Measurements from ENCODE around the gene ZNF185. TPM values are rescaled to one million over a fixed set of nuclear protein-coding genes. Genes with fewer than 3 reads are reported as not detected.

The ZNF185 gene
- total RNA-seq, 1 experiment from 2014 or later, result 2.1 TPM

DNA sequence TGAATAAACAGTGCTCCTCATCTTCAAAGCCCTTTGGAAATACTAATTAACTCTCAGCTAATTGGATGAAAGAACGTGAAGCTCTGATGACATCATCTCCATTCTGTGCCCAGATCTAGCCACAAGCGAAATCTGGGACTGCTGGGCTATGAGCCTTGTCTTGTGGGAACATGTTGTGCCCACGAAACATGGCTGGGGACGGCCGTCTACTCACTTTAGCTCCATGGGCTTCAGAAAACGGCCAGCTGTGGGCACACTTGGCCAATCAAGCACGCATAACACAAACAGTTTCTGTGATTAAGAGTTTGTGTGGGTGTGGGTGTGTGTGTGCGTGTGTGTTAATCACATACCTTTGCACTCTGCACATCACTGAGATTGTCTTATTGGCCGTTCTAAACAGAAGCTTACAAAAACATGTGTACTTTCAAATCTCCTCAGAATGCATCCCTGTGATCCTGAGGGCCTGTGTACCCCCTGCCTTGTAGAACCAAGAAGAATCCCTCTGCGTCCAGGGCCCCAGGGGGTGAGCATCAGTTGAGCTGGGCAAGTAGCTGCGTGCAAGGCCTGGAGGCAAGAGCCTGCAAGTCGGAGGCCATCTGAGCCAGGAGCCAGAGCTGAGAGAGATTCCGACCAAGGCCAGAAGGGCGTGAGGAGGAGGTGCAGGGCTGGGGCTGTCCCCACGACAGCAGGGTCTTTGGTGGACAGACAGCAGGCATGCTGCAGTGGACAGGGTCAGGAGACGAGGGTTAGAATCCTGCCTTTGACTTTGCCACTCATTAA, 18.7 kb upstream of the ZNF185 start:
- CTCF ChIA-PET, result no interaction called here
- H3K27me3 ChIP-seq (replicated peaks; ENCODE audit: insufficient read depth, low read depth, low read length, poor library complexity), result no peaks in the 10 kb centered on the region
- TF ChIP-seq, protein P1, sequence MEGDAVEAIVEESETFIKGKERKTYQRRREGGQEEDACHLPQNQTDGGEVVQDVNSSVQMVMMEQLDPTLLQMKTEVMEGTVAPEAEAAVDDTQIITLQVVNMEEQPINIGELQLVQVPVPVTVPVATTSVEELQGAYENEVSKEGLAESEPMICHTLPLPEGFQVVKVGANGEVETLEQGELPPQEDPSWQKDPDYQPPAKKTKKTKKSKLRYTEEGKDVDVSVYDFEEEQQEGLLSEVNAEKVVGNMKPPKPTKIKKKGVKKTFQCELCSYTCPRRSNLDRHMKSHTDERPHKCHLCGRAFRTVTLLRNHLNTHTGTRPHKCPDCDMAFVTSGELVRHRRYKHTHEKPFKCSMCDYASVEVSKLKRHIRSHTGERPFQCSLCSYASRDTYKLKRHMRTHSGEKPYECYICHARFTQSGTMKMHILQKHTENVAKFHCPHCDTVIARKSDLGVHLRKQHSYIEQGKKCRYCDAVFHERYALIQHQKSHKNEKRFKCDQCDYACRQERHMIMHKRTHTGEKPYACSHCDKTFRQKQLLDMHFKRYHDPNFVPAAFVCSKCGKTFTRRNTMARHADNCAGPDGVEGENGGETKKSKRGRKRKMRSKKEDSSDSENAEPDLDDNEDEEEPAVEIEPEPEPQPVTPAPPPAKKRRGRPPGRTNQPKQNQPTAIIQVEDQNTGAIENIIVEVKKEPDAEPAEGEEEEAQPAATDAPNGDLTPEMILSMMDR (conservative IDR thresholded peaks at IDR 0.05; ENCODE audit: low read depth, low read length), result no peak
- TF ChIP-seq EZH2 (IDR thresholded peaks at IDR 0.05; ENCODE audit: borderline replicate concordance, low read depth, low read length, poor library complexity, severe bottlenecking), result no peak
- H3K4me1 ChIP-seq (ENCODE audit: insufficient read depth, low read length, poor library complexity, severe bottlenecking), result no peaks in the 10 kb centered on the region
- intact Hi-C loops (cut with micrococcal nuclease; ENCODE audit: unreplicated experiment), result no loop called here
- no TSS peak for BruUV-seq (replicated peaks)
- DNase-seq (ENCODE audit: low spot score), result no peak
- no peaks in the 10 kb centered on the region for H3K36me3 ChIP-seq (ENCODE audit: insufficient read depth, low read length, poor library complexity, severe bottlenecking)
- POLR2A ChIA-PET (ENCODE audit: low non-redundant PET), result no interaction called here
- no peaks in the 10 kb centered on the region for H3K9me3 ChIP-seq (ENCODE audit: low read depth, low read length, poor library complexity, severe bottlenecking)
- H3K4me3 ChIP-seq (ENCODE audit: low read depth, low read length, poor library complexity, severe bottlenecking), result no peak overlapping the region
- no peak overlapping the region for H3K27ac ChIP-seq (ENCODE audit: low read depth, low read length, poor library complexity, severe bottlenecking)

DNA sequence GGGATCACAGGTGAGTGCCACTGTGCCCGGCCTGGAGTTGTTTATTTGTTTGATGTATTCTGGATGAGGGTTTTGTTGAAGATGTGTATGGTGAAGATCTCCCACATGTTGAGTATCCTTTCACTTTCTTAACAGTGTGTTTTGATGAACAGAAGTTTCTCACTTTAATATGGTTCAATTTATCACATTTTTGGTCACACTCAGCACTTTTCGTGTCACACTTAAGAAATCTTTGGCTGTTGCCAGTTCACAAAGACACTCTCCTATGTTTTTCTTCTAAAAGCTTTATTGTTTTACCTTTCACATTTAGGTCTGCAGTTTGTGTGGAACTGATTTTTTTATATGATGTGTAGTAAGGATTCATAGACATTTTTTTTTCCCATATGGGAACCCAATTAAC, 16.6 kb upstream of the ZNF185 start:
- POLR2A ChIA-PET (ENCODE audit: low non-redundant PET), result no interaction called here
- H3K27me3 ChIP-seq (replicated peaks; ENCODE audit: insufficient read depth, low read depth, low read length, poor library complexity), result no peaks in the 10 kb centered on the region
- TF ChIP-seq EZH2 (IDR thresholded peaks at IDR 0.05; ENCODE audit: borderline replicate concordance, low read depth, low read length, poor library complexity, severe bottlenecking), result no peak
- TF ChIP-seq, protein P1 (conservative IDR thresholded peaks at IDR 0.05; ENCODE audit: low read depth, low read length), result no peak

DNA sequence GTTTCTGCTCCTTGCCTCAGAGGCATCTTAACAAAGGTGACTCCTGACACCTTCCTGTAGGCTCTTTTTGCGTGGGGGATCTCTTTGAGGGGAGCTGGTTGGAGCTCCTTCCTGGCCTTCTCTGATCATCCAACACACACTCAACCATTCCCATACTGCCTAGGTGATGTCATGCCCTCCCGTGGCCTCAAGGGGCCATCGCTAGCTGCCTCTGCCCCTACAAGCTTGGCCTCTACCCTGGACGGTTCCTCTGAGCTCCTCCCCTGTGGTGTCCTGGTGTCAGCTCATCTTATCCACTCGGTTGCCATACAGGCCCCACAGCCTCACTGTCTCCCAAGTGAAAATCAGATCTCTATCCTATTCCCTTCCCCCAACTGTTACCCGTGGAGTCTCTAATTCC, 13.7 kb upstream of the ZNF185 start:
- no peaks in the 10 kb centered on the region for H3K4me1 ChIP-seq (ENCODE audit: insufficient read depth, low read length, poor library complexity, severe bottlenecking)
- no peak for DNase-seq (ENCODE audit: low spot score)
- no peaks in the 10 kb centered on the region for H3K36me3 ChIP-seq (ENCODE audit: insufficient read depth, low read length, poor library complexity, severe bottlenecking)
- POLR2A ChIA-PET (ENCODE audit: low non-redundant PET), result no interaction called here
- H3K4me3 ChIP-seq (ENCODE audit: low read depth, low read length, poor library complexity, severe bottlenecking), result no peak overlapping the region
- BruUV-seq (replicated peaks), result no TSS peak
- no peak overlapping the region for H3K27ac ChIP-seq (ENCODE audit: low read depth, low read length, poor library complexity, severe bottlenecking)
- intact Hi-C loops (cut with micrococcal nuclease; ENCODE audit: unreplicated experiment), result no loop called here
- TF ChIP-seq, protein P1 (conservative IDR thresholded peaks at IDR 0.05; ENCODE audit: low read depth, low read length), result no peak
- H3K27me3 ChIP-seq (replicated peaks; ENCODE audit: insufficient read depth, low read depth, low read length, poor library complexity), result no peaks in the 10 kb centered on the region
- no peaks in the 10 kb centered on the region for H3K9me3 ChIP-seq (ENCODE audit: low read depth, low read length, poor library complexity, severe bottlenecking)
- CTCF ChIA-PET, result no interaction called here

More for the DNA sequence above, 16.6 kb upstream of the ZNF185 start:
- CTCF ChIA-PET, result no interaction called here
- intact Hi-C loops (cut with micrococcal nuclease; ENCODE audit: unreplicated experiment), result no loop called here
- Histone ChIP-seq H3K4me3 (ENCODE audit: low read depth, low read length, poor library complexity, severe bottlenecking) (no peak overlapping the region), H3K9me3 (ENCODE audit: low read depth, low read length, poor library complexity, severe bottlenecking) (no peaks in the 10 kb centered on the region), H3K4me1 (ENCODE audit: insufficient read depth, low read length, poor library complexity, severe bottlenecking) (no peaks in the 10 kb centered on the region), H3K27ac (ENCODE audit: low read depth, low read length, poor library complexity, severe bottlenecking) (no peak overlapping the region), H3K36me3 (ENCODE audit: insufficient read depth, low read length, poor library complexity, severe bottlenecking) (no peaks in the 10 kb centered on the region)
- no TSS peak for BruUV-seq (replicated peaks)
- DNase-seq (ENCODE audit: low spot score), result no peak
